Endothelial cell of umbilical vein (primary cell): ENCODE results near the gene CALD1.

ENCODE experiments used
- EZH2 ChIP-seq: IDR thresholded peaks from 2 replicates; pipeline ENCODE4 v1.6.1; 2012; ENCODE audit warnings: borderline replicate concordance, low read depth, mild to moderate bottlenecking, moderate library complexity, low read length, inconsistent platforms; ENCODE audit not compliant: severe bottlenecking
- TF ChIP-seq, protein P1 (sequence below), 2 donors: IDR thresholded peaks; 1 replicate in 1 of 2; 2 replicates in 1 of 2; pipeline ENCODE4 v1.5.1; 2011; ENCODE audit warnings: low read length in 2 of 2, mild to moderate bottlenecking in 2 of 2, moderate library complexity in 2 of 2, control low read depth in 1 of 2, inconsistent platforms in 1 of 2, low read depth in 1 of 2; ENCODE audit not compliant: insufficient read depth in 1 of 2; ENCODE audit errors: extremely low read depth in 1 of 2
- TF ChIP-seq, protein P2 (sequence below): IDR thresholded peaks from 2 replicates; pipeline ENCODE4 v1.6.1; 2011; ENCODE audit not compliant: insufficient read depth, insufficient read length

DNA sequence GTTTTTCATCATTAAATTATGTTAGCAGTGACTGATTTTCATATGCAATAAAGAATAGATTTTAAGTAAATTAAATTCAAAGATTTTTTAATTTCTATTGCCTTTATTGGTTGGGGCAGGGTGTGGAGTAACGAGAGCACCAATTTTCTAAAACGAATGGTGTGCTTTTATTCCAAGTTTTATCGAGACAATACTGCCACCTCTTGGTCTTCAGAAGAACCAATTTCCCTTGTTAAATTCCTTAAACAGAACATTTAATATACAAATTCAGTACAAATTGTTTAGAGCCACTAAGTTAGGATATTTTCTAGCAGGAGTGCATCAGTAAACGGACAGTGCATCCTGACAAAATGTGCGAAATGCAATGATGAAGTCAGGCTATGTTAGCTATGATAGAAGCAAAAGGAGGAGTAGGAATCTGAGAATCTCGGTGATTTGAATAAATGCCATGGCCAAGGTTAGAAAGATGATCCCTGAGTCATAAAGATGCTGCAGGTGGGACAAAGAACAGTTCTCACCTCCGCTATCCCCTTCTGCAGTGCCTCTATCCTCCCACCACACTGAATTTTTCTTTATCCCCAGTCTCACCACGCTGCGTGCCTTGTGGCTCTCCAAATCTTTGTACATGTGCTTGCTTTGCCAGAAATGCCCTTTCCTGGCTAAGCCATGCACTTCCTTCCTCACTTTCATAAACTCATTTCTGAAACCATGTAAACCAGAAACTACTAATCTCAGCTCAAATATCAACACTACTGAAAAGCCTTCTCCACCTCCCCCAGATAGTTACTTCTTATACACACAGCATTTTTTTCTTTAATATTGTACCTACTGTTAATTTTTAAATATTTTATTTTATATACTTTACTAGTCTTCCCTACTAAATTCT is 175.0 kb downstream of the CALD1 start:
- TF ChIP-seq EZH2 = no peak
- TF ChIP-seq, protein P1, sequence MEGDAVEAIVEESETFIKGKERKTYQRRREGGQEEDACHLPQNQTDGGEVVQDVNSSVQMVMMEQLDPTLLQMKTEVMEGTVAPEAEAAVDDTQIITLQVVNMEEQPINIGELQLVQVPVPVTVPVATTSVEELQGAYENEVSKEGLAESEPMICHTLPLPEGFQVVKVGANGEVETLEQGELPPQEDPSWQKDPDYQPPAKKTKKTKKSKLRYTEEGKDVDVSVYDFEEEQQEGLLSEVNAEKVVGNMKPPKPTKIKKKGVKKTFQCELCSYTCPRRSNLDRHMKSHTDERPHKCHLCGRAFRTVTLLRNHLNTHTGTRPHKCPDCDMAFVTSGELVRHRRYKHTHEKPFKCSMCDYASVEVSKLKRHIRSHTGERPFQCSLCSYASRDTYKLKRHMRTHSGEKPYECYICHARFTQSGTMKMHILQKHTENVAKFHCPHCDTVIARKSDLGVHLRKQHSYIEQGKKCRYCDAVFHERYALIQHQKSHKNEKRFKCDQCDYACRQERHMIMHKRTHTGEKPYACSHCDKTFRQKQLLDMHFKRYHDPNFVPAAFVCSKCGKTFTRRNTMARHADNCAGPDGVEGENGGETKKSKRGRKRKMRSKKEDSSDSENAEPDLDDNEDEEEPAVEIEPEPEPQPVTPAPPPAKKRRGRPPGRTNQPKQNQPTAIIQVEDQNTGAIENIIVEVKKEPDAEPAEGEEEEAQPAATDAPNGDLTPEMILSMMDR (IDR thresholded peaks at IDR 0.05; ENCODE audit: extremely low read depth in 1 of 2, insufficient read depth in 1 of 2, low read depth in 1 of 2, low read length in 2 of 2) = peak; percentile 20 to 37
- TF ChIP-seq, protein P2, sequence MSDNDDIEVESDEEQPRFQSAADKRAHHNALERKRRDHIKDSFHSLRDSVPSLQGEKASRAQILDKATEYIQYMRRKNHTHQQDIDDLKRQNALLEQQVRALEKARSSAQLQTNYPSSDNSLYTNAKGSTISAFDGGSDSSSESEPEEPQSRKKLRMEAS = no peak
